ENCODE measurements around the gene MAFG. TPM values are rescaled to one million over a fixed set of nuclear protein-coding genes. Genes with fewer than 3 reads are reported as not detected.

The MAFG gene
- total and polyA plus RNA-seq, 2 of the 13 experiments (the other 11 are each of a cell fraction or from before 2014, with no cell fraction given), result 14.5 to 20.0 TPM

DNA sequence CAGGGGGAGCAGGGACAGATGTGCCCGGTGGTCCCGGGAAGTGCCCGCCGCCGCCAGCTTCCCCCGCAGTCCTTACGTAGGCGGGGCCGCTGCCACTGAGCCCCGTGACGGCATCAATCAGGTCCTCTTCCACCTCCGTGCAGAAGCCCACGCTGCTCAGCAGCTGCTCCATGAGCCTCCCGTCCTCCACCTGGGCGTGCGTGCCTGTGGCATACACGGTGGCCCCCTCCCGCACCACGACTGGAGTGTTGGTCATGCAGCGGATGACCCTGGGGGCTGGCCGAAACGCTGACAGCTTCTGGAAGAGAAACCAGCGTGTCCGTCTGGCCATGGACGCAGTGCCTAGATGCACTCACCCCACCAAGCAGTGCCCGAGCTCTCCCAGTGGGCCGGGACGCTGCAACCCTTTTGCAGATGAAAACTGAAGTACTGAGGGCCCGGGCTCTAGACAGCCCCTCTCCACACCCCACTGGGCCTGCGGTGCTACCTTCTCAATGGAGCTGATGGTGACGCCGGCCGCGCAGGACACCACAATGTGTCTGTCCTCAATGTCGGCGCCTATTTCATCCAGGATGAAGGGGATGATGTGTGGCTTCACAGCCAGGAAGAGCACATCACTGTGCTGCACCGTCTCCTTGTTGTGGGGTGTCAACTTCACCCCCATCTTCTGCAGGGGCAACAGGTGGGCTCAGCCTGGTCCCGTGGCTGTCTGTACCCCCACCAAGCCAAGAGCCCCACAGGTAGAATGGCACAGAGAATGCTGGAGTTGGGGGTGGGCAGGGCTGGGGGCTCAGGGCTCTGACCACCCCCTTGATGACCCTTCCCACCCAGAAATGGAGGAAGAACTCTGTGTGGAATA is 7.5 kb upstream of the MAFG start (continued):
- TF ChIP-seq ZNF343 (CRISPR knock-in tag; IDR thresholded peaks at IDR 0.05) (0 out of 2 replicates have a peak, but pooled peaks have one; percentile 59), ZNF10 (CRISPR knock-in tag; IDR thresholded peaks at IDR 0.05; ENCODE audit: borderline replicate concordance, low read depth) (no peak), TBX3 (IDR thresholded peaks at IDR 0.05; ENCODE audit: borderline replicate concordance) (no peak), BCLAF1 (IDR thresholded peaks at IDR 0.05) (no peak), ZNF17 (CRISPR knock-in tag; IDR thresholded peaks at IDR 0.05) (no peak), NCOA1 (CRISPR knock-in tag; IDR thresholded peaks at IDR 0.05) (no peak), AGO1 (IDR thresholded peaks at IDR 0.05; ENCODE audit: low read depth, low read length, poor library complexity, severe bottlenecking) (peak; percentile 24), MXD1 (CRISPR knock-in tag; IDR thresholded peaks at IDR 0.05) (no peak), SCMH1 (CRISPR knock-in tag; IDR thresholded peaks at IDR 0.05; ENCODE audit: borderline replicate concordance) (no peak), ZBTB1 (CRISPR knock-in tag; IDR thresholded peaks at IDR 0.05; ENCODE audit: borderline replicate concordance) (no peak), SUZ12 (IDR thresholded peaks at IDR 0.05; ENCODE audit: low read depth, low read length) (no peak), ZNF224 (CRISPR knock-in tag; IDR thresholded peaks at IDR 0.05) (no peak), ZSCAN30 (CRISPR knock-in tag; IDR thresholded peaks at IDR 0.05) (no peak), EEA1 (CRISPR knock-in tag; IDR thresholded peaks at IDR 0.05; ENCODE audit: borderline replicate concordance) (0 out of 2 replicates have a peak, but pooled peaks have one; percentile 17), ZFP91 (CRISPR knock-in tag; IDR thresholded peaks at IDR 0.05; ENCODE audit: borderline replicate concordance) (no peak), YY1 (IDR thresholded peaks at IDR 0.05; ENCODE audit: insufficient read depth, insufficient replicate concordance, low read depth, low read length) (no peak), UBTF (CRISPR knock-in tag; IDR thresholded peaks at IDR 0.05) (no peak)
- TF ChIP-seq, protein P1, sequence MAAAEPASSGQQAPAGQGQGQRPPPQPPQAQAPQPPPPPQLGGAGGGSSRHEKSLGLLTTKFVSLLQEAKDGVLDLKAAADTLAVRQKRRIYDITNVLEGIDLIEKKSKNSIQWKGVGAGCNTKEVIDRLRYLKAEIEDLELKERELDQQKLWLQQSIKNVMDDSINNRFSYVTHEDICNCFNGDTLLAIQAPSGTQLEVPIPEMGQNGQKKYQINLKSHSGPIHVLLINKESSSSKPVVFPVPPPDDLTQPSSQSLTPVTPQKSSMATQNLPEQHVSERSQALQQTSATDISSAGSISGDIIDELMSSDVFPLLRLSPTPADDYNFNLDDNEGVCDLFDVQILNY (CRISPR knock-in tag; conservative IDR thresholded peaks at IDR 0.05), result no peak

Measured in HepG2 (cell line).